SU-DHL-6 (cell line): ENCODE data around the gene NOX5.

Experiments
- EZH2phosphoT487 ChIP-seq: fragments of 200-600 bp; sonication (generic), shearing (Covaris generic); conservative IDR thresholded peaks from 2 replicates; pipeline ENCODE4 v1.6.1; 2018; ENCODE audit warnings: mild to moderate bottlenecking, antibody characterized with exemption, low read length, moderate library complexity, mixed read lengths
- TF ChIP-seq, protein P1 (sequence below): fragments of 200-600 bp; sonication (generic); IDR thresholded peaks from one replicate; pipeline ENCODE4 v1.5.1; 2017; ENCODE audit warnings: antibody characterized with exemption, mild to moderate bottlenecking, low read length, moderate library complexity; ENCODE audit not compliant: insufficient read depth, poor library complexity, severe bottlenecking

GRCh38 chr15:68991723-68992122 lies 22.8 kb upstream of the NOX5 start:
- TF ChIP-seq, protein P1, sequence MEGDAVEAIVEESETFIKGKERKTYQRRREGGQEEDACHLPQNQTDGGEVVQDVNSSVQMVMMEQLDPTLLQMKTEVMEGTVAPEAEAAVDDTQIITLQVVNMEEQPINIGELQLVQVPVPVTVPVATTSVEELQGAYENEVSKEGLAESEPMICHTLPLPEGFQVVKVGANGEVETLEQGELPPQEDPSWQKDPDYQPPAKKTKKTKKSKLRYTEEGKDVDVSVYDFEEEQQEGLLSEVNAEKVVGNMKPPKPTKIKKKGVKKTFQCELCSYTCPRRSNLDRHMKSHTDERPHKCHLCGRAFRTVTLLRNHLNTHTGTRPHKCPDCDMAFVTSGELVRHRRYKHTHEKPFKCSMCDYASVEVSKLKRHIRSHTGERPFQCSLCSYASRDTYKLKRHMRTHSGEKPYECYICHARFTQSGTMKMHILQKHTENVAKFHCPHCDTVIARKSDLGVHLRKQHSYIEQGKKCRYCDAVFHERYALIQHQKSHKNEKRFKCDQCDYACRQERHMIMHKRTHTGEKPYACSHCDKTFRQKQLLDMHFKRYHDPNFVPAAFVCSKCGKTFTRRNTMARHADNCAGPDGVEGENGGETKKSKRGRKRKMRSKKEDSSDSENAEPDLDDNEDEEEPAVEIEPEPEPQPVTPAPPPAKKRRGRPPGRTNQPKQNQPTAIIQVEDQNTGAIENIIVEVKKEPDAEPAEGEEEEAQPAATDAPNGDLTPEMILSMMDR: no peak
- no peak for TF ChIP-seq EZH2phosphoT487
